ENCODE results near the gene KRT86. TPM values are rescaled to one million over a fixed set of nuclear protein-coding genes. Genes with fewer than 3 reads are reported as not detected.
A peak's percentile ranks its signal among the peaks of the same experiment; 100 is the strongest.

KRT86 gene
- total RNA-seq, 1 donor = not detected

- peak; percentile 93 for DNase-seq (ENCODE audit: low read depth)
- peak overlapping the region; percentile 6 for H3K4me3 ChIP-seq (ENCODE audit: low read depth, low read length)
- TF ChIP-seq, protein P1, sequence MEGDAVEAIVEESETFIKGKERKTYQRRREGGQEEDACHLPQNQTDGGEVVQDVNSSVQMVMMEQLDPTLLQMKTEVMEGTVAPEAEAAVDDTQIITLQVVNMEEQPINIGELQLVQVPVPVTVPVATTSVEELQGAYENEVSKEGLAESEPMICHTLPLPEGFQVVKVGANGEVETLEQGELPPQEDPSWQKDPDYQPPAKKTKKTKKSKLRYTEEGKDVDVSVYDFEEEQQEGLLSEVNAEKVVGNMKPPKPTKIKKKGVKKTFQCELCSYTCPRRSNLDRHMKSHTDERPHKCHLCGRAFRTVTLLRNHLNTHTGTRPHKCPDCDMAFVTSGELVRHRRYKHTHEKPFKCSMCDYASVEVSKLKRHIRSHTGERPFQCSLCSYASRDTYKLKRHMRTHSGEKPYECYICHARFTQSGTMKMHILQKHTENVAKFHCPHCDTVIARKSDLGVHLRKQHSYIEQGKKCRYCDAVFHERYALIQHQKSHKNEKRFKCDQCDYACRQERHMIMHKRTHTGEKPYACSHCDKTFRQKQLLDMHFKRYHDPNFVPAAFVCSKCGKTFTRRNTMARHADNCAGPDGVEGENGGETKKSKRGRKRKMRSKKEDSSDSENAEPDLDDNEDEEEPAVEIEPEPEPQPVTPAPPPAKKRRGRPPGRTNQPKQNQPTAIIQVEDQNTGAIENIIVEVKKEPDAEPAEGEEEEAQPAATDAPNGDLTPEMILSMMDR (IDR thresholded peaks at IDR 0.05; ENCODE audit: insufficient read depth, low read length) = no peak
Measured at GRCh38 chr12:52243856-52244614, 30.4 kb upstream of the KRT86 start.

DNA sequence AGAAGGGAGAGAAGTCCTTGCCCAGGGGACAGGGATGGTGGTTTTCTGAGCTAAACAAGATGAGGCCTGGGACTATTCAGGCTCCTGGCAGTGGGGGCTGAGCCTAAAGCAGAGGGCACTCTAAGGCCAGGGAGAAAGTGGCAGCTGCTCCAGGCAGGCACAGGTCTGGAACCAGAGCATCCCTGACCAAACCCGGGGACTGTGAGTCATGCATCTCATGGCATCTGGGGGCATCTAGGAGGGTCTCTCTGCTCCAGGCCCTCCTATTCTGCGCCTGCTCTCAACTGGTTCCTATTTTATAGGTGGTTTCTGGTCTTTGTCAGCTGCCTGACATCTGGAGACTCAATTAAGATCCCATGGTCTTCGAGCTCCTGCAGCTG, 29.8 kb upstream of the KRT86 start:
- DNase-seq (ENCODE audit: low read depth) = peak; percentile 23
- TF ChIP-seq, protein P1 (IDR thresholded peaks at IDR 0.05; ENCODE audit: insufficient read depth, low read length) = no peak
- no peak overlapping the region for H3K4me3 ChIP-seq (ENCODE audit: low read depth, low read length)

DNA sequence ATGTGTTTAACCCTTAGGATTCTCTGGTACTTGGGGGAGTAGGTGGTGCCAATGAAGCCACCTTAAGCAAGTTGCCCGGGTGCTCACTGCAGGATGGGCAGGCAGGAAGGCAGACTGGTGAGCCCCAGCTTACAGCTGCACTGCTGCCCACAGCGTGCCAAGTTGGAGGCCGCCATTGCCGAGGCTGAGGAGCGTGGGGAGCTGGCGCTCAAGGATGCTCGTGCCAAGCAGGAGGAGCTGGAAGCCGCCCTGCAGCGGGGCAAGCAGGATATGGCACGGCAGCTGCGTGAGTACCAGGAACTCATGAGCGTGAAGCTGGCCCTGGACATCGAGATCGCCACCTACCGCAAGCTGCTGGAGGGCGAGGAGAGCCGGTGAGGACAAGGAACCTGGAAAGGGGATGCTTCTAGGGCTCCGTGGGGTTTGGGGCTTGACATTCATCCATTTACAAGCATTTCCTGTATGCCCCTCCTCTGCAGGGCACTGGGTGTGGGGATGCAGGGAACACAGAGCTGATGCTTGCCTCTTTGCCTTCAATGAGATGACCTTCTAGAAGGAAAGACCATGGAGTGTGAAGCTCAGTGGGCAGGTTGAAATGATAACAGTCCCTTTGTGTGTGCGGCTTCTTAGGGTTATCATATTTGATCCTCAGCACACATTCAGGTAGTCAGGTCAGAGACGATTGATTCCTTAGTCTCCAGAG, 29.0 kb upstream of the KRT86 start:
- no peak for DNase-seq (ENCODE audit: low read depth)
- H3K4me3 ChIP-seq (ENCODE audit: low read depth, low read length) = no peak overlapping the region
- TF ChIP-seq, protein P1 (IDR thresholded peaks at IDR 0.05; ENCODE audit: insufficient read depth, low read length) = no peak

DNA sequence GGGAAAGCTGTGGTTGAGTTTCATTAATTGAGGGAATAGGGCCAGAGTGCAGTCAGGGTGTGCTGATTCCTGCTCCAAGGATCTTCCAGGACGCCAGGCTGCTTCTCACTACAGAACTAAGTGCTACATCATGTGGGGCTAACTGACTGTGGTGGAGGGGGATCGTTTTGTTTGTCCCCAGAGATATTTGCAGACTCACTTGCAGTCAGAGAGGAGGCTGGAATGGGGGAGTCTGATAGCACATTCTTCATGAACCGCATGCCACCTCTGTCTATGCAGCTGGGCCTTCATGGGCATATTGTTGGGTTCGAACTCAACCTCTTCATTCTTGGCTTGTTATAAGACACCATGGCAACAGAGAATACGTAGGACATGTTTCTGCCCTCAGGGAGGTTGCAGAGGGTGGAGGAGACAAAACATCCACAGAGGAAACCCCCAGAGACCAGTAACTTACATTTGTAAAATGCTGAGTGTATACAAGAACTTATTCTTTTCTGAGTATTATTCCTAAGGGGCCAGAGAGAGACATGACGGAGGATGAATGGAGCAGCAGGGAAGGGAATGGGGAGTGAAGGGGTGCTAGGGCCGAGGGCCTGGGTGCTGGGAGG, 28.4 kb upstream of the KRT86 start:
- no peak for DNase-seq (ENCODE audit: low read depth)
- TF ChIP-seq, protein P1 (IDR thresholded peaks at IDR 0.05; ENCODE audit: insufficient read depth, low read length) = no peak
- H3K4me3 ChIP-seq (ENCODE audit: low read depth, low read length) = no peak overlapping the region

DNA sequence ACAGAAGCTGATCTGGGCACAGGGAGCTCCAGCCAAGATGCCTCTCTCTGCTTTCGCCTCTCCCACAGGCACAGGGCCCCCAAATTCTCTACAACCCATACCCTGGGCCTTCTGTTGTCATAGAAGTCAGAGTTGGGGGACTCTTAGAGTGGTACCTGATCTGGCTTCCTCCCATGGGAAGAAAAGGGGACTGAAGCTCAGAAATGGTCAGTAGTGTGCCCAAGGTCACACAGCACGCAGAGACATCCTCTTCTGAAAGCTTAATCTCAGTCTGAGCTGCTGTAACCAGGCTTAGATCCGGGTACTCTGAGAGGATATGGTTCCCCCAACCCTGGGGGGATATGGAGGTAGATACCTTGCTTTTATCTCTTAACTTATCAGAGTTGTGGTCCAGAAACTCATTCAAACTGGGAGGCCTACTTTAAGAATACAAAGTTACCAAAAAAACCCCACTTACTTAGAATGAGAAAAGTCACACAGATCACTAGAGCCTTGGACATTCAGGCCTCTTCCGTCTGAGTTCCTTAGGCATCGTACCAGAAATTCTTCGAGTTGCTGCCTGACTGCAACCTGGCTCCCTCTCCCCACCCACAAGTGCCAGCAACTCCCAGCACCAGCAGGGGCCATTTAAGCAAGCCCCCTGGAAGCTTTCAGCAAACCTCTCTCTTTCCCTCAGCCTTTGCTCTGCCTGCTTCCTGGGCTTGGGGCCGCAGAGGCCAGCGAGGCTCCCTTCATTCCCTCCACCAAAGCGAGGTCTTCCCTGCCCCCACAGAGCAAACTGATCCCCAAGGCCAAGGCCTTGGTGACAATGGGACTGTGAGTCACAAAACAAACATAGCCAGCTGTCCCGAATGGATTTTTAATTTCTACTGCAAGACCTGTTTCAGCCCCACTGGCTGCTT, 27.5 kb upstream of the KRT86 start:
- TF ChIP-seq, protein P1 (IDR thresholded peaks at IDR 0.05; ENCODE audit: insufficient read depth, low read length) = no peak
- no peak overlapping the region for H3K4me3 ChIP-seq (ENCODE audit: low read depth, low read length)
- DNase-seq (ENCODE audit: low read depth) = no peak
